Measurements from ENCODE around the gene BBS12. TPM values are rescaled to one million over a fixed set of nuclear protein-coding genes. Genes with fewer than 3 reads are reported as not detected.
A peak's percentile ranks its signal among the peaks of the same experiment; 100 is the strongest.

The BBS12 gene
- total RNA-seq, 6 donors from 2014 or later, result 2.7 to 8.5 (median 3.2) TPM

- TF ChIP-seq EP300 (IDR thresholded peaks at IDR 0.05) (peak in 1 of 4 donors; percentile 5), CTCF (IDR thresholded peaks at IDR 0.05) (no peak), POLR2AphosphoS5 (IDR thresholded peaks at IDR 0.05) (peak in 1 of 2 donors; percentile 36)
- ATAC-seq (ENCODE audit: low FRiP score in 2 of 2) (no peak), DNase-seq (peak in 1 of 2 donors; percentile 32)
- Histone ChIP-seq H3K4me3 (no peak overlapping the region), H3K27ac (no peak overlapping the region), H3K27me3 (no peaks in the 10 kb centered on the region), H3K9me3 (no peaks in the 10 kb centered on the region), H3K36me3 (no peaks in the 10 kb centered on the region), H3K4me1 (peaks cover 0 to 7% (median 2%) of the 10 kb centered on the region in 4 donors)
- WGBS, 2 donors, result 56 to 65% methylated on average over 7 to 8 of the region's 8 CpGs
Observed at GRCh38 chr4:122700178-122700725, 32.3 kb upstream of the BBS12 start.

- no peak for TF ChIP-seq POLR2A (IDR thresholded peaks at IDR 0.05)
- TF ChIP-seq POLR2AphosphoS5 (IDR thresholded peaks at IDR 0.05), result no peak
- TF ChIP-seq CTCF (IDR thresholded peaks at IDR 0.05), result no peak
- no peak for TF ChIP-seq EP300 (IDR thresholded peaks at IDR 0.05)
- H3K27me3 ChIP-seq, result no peaks in the 10 kb centered on the region
- no peak overlapping the region for H3K4me3 ChIP-seq
- H3K36me3 ChIP-seq, result no peaks in the 10 kb centered on the region
- no peaks in the 10 kb centered on the region for H3K9me3 ChIP-seq
- DNase-seq (no peak), ATAC-seq (ENCODE audit: low FRiP score in 2 of 2) (no peak)
- peaks cover 0 to 7% (median 2%) of the 10 kb centered on the region in 4 donors for H3K4me1 ChIP-seq
- 93% methylated on average over 5 of the region's 5 CpGs for WGBS, 2 donors
- no peak overlapping the region for H3K27ac ChIP-seq
Observed at GRCh38 chr4:122701061-122701460, 31.4 kb upstream of the BBS12 start.

GRCh38 chr4:122701965-122702364 is 30.5 kb upstream of the BBS12 start:
- DNase-seq, result no peak
- Histone ChIP-seq H3K9me3 (no peaks in the 10 kb centered on the region), H3K36me3 (no peaks in the 10 kb centered on the region), H3K27ac (no peak overlapping the region), H3K4me3 (no peak overlapping the region), H3K27me3 (no peaks in the 10 kb centered on the region), H3K4me1 (peaks cover 0 to 7% (median 2%) of the 10 kb centered on the region in 4 donors)
- no peak for ATAC-seq (ENCODE audit: low FRiP score in 2 of 2)
- 88 to 100% methylated on average over 1 of the region's 1 CpG for WGBS, 2 donors
- no peak for TF ChIP-seq POLR2A (IDR thresholded peaks at IDR 0.05)
- no peak for TF ChIP-seq EP300 (IDR thresholded peaks at IDR 0.05)
- no peak for TF ChIP-seq CTCF (IDR thresholded peaks at IDR 0.05)

- TF ChIP-seq POLR2AphosphoS5 (IDR thresholded peaks at IDR 0.05) (no peak), POLR2A (IDR thresholded peaks at IDR 0.05) (no peak), CTCF (IDR thresholded peaks at IDR 0.05) (no peak), EP300 (IDR thresholded peaks at IDR 0.05) (no peak)
- H3K36me3 ChIP-seq, result no peaks in the 10 kb centered on the region
- 76 to 87% methylated on average over 3 of the region's 3 CpGs for WGBS, 2 donors
- peaks cover 0 to 7% (median 2%) of the 10 kb centered on the region in 4 donors for H3K4me1 ChIP-seq
- no peaks in the 10 kb centered on the region for H3K9me3 ChIP-seq
- no peak overlapping the region for H3K27ac ChIP-seq
- no peaks in the 10 kb centered on the region for H3K27me3 ChIP-seq
- DNase-seq (no peak), ATAC-seq (ENCODE audit: low FRiP score in 2 of 2) (no peak)
- no peak overlapping the region for H3K4me3 ChIP-seq
Observed at GRCh38 chr4:122702939-122703338, 29.6 kb upstream of the BBS12 start.

- TF ChIP-seq EP300 (IDR thresholded peaks at IDR 0.05) (no peak), CTCF (IDR thresholded peaks at IDR 0.05) (no peak), POLR2A (IDR thresholded peaks at IDR 0.05) (no peak), POLR2AphosphoS5 (IDR thresholded peaks at IDR 0.05) (no peak)
- no peaks in the 10 kb centered on the region for H3K36me3 ChIP-seq
- no peak for ATAC-seq (ENCODE audit: low FRiP score in 2 of 2)
Observed at GRCh38 chr4:122703868-122704267, 28.6 kb upstream of the BBS12 start.

More at GRCh38 chr4:122703868-122704267, 28.6 kb upstream of the BBS12 start:
- Histone ChIP-seq H3K9me3 (no peaks in the 10 kb centered on the region), H3K27me3 (no peaks in the 10 kb centered on the region), H3K27ac (no peak overlapping the region), H3K4me3 (no peak overlapping the region), H3K4me1 (peaks cover 0 to 7% (median 2%) of the 10 kb centered on the region in 4 donors)
- WGBS, 2 donors, result 72 to 78% methylated on average over 3 of the region's 3 CpGs
- DNase-seq, result no peak

All from upper lobe of left lung (tissue), 6 donors.